Stomach (tissue), 9 donors: ENCODE results near the gene JAML. TPM values are rescaled to one million over a fixed set of nuclear protein-coding genes. Genes with fewer than 3 reads are reported as not detected.
A peak's percentile ranks its signal among the peaks of the same experiment; 100 is the strongest.

Experiments
- DNase-seq, 2 donors: peaks; one replicate each; pipeline versions ENCODE4 v3.0.0 to v3.0.0-alpha.2; 2013 to 2019
- H3K27ac ChIP-seq, 5 donors: fragments of 200-600 bp in 4 of 5; sonication (generic) in 4 of 5; one replicate each; pipeline ENCODE4 v1.5.1; 2013 to 2019; ENCODE audit warnings: mild to moderate bottlenecking in 1 of 5, moderate library complexity in 1 of 5
- H3K27me3 ChIP-seq, 3 donors: fragments of 200-600 bp; sonication (generic); one replicate each; pipeline ENCODE4 v1.5.1; 2017 to 2019; ENCODE audit warnings: mixed run types in 1 of 3
- H3K36me3 ChIP-seq, 4 donors: fragments of 200-600 bp; sonication (generic); 1 replicate in 3 of 4; 2 replicates in 1 of 4; pipeline ENCODE4 v1.5.1; 2016 to 2019
- H3K4me1 ChIP-seq, 4 donors: fragments of 200-600 bp; sonication (generic); one replicate each; pipeline ENCODE4 v1.5.1; 2016 to 2019
- H3K4me3 ChIP-seq, 4 donors: fragments of 200-600 bp; sonication (generic) in 3 of 4; one replicate each; pipeline ENCODE4 v1.5.1; 2016 to 2019; ENCODE audit warnings: mild to moderate bottlenecking in 1 of 4
- H3K9me3 ChIP-seq, 4 donors: fragments of 200-600 bp; sonication (generic); one replicate each; pipeline ENCODE4 v1.5.1; 2016 to 2019
- CTCF ChIP-seq, 7 experiments: fragments of 450-650 bp in 4 of 7; fragments of 200-600 bp in 3 of 7; sonication (generic) in 3 of 7; IDR thresholded peaks; one replicate each; pipeline ENCODE4 v1.5.1; 2016 to 2019; ENCODE audit warnings: antibody characterized with exemption in 7 of 7, control low read depth in 2 of 7, mild to moderate bottlenecking in 1 of 7
- EP300 ChIP-seq: sonication (generic); formaldehyde crosslinking; IDR thresholded peaks from one replicate; pipeline ENCODE4 v1.6.1; 2017; ENCODE audit warnings: antibody characterized with exemption
- POLR2A ChIP-seq, 4 donors: fragments of 450-650 bp; IDR thresholded peaks; one replicate each; pipeline ENCODE4 v1.6.1; 2016; ENCODE audit warnings: antibody characterized with exemption in 4 of 4, control low read depth in 2 of 4, mild to moderate bottlenecking in 1 of 4, moderate library complexity in 1 of 4
- POLR2AphosphoS5 ChIP-seq, 3 donors: sonication (generic); formaldehyde crosslinking; IDR thresholded peaks; one replicate each; pipeline ENCODE4 v1.6.1; 2016; ENCODE audit warnings: antibody characterized with exemption in 3 of 3
- WGBS, 5 donors: extraction: QIAGEN DNeasy Blood & Tissue Kit in 3 of 5; methylation state at CpG; one replicate each; pipeline versions ENCODE4 v1.1.5 to v1.1.7; 2013 to 2018; 5-methylcytosine and 5-hydroxymethylcytosine counted together
- intact Hi-C: fragments of 100-400 bp; cut with DNase I; formaldehyde crosslinking; loops from one replicate; pipeline ENCODE4 v1.15.1; 2023; ENCODE audit warnings: low total_unique reads
- polyA plus RNA-seq, 3 donors: library from polyadenylated mRNA; stranded (reverse); fragments of 200-250 nt; gene quantifications; one replicate each; pipeline ENCODE4 v1.2.3, GENCODE V29; 2013
- total RNA-seq, 5 donors: library from RNA; depleted of rRNA; stranded (reverse); fragments of >200 nt; gene quantifications; one replicate each; pipeline versions ENCODE4 v1.1.0 to v1.2.3, GENCODE V29; 2014 to 2016
- donor health status: healthy with polysubstance abuse.
- donor health status: Bipolar disorder and iron deficiency.
- donor health status: healthy.

Gene JAML
- total and polyA plus RNA-seq, 8 donors: 3.7 to 35.0 (median 12.8) TPM

GRCh38 chr11:118216621-118217481, 8.0 kb downstream of the JAML start:
- Histone ChIP-seq H3K27ac (peak overlapping the region in 3 of 5 donors; percentile 34 to 59 (median 51)), H3K27me3 (peaks cover 0 to 19% (median 0%) of the 10 kb centered on the region in 3 donors), H3K36me3 (no peaks in the 10 kb centered on the region), H3K4me3 (no peak overlapping the region), H3K9me3 (no peaks in the 10 kb centered on the region), H3K4me1 (peaks cover 0 to 46% (median 12%) of the 10 kb centered on the region in 4 donors)
- 66 to 74% (median 73%) methylated on average over 10 to 11 of the region's 11 CpGs for WGBS, 5 donors
- intact Hi-C loops: no loop called here
- no peak for DNase-seq
- no peak for TF ChIP-seq POLR2A (IDR thresholded peaks at IDR 0.05)
- TF ChIP-seq POLR2AphosphoS5 (IDR thresholded peaks at IDR 0.05): no peak
- TF ChIP-seq EP300: no peak
- TF ChIP-seq CTCF (IDR thresholded peaks at IDR 0.05): no peak

- H3K27me3 ChIP-seq: peaks cover 0 to 11% (median 0%) of the 10 kb centered on the region in 3 donors
- DNase-seq: no peak
- WGBS, 5 donors: 86 to 90% (median 88%) methylated on average over 7 of the region's 7 CpGs
- no peak for TF ChIP-seq EP300
- no peak for TF ChIP-seq POLR2AphosphoS5 (IDR thresholded peaks at IDR 0.05)
- TF ChIP-seq POLR2A (IDR thresholded peaks at IDR 0.05): no peak
- TF ChIP-seq CTCF (IDR thresholded peaks at IDR 0.05): no peak
- no peak overlapping the region for H3K4me3 ChIP-seq
- H3K36me3 ChIP-seq: no peaks in the 10 kb centered on the region
- intact Hi-C loops: no loop called here
- H3K4me1 ChIP-seq: peaks cover 0 to 49% (median 14%) of the 10 kb centered on the region in 4 donors
- no peaks in the 10 kb centered on the region for H3K9me3 ChIP-seq
- peak overlapping the region in 3 of 5 donors; percentile 33 to 59 (median 51) for H3K27ac ChIP-seq
Observed at GRCh38 chr11:118215765-118216164, 9.0 kb downstream of the JAML start.

- intact Hi-C loops: no loop called here
- Histone ChIP-seq H3K36me3 (peaks cover 0 to 3% (median 0%) of the 10 kb centered on the region in 4 donors), H3K27me3 (peaks cover 0 to 12% (median 0%) of the 10 kb centered on the region in 3 donors), H3K4me3 (no peak overlapping the region), H3K4me1 (peaks cover 0 to 49% (median 14%) of the 10 kb centered on the region in 4 donors), H3K27ac (peak overlapping the region in 3 of 5 donors; percentile 33 to 59 (median 51)), H3K9me3 (no peaks in the 10 kb centered on the region)
- DNase-seq: no peak
- WGBS, 5 donors: 64 to 83% (median 75%) methylated on average over 3 of the region's 3 CpGs
- TF ChIP-seq POLR2A (IDR thresholded peaks at IDR 0.05) (no peak), EP300 (no peak), CTCF (IDR thresholded peaks at IDR 0.05) (no peak), POLR2AphosphoS5 (IDR thresholded peaks at IDR 0.05) (no peak)
Observed at GRCh38 chr11:118215262-118215661, 9.5 kb downstream of the JAML start.

- DNase-seq: no peak
- intact Hi-C loops: no loop called here
- Histone ChIP-seq H3K36me3 (peaks cover 0 to 3% (median 0%) of the 10 kb centered on the region in 4 donors), H3K9me3 (no peaks in the 10 kb centered on the region), H3K27ac (peak overlapping the region in 2 of 5 donors; percentile 51 to 66), H3K4me3 (no peak overlapping the region), H3K27me3 (peaks cover 0 to 18% (median 0%) of the 10 kb centered on the region in 3 donors), H3K4me1 (peaks cover 0 to 49% (median 14%) of the 10 kb centered on the region in 4 donors)
- TF ChIP-seq POLR2A (IDR thresholded peaks at IDR 0.05): no peak
- no peak for TF ChIP-seq POLR2AphosphoS5 (IDR thresholded peaks at IDR 0.05)
- no peak for TF ChIP-seq CTCF (IDR thresholded peaks at IDR 0.05)
- no peak for TF ChIP-seq EP300
- 63 to 76% (median 66%) methylated on average over 6 of the region's 6 CpGs for WGBS, 5 donors
Observed at GRCh38 chr11:118214210-118214914, 10.4 kb downstream of the JAML start.
